HCT116 (cell line): ENCODE measurements around the gene AMZ1. TPM values are rescaled to one million over a fixed set of nuclear protein-coding genes. Genes with fewer than 3 reads are reported as not detected.

Experiments
- ATAC-seq: fragments of 200-7000 bp; cut with Tn5 transposase; 2 replicates; pipeline ENCODE4 v1.9.1; 2020; ENCODE audit warnings: mild to moderate bottlenecking, moderate library complexity
- BruUV-seq: library from RNA; stranded (reverse); fragments of 400-500 nt; replicated peaks from 2 replicates; lab custom pipeline; 2021; lab: Mats Ljungman, UMichigan
- CTCF ChIA-PET: fragments of 300-600 bp; sonication (Branson Sonifier 250); formaldehyde crosslinking; loops from one replicate; lab custom pipeline; 2021; ENCODE audit warnings: antibody characterized with exemption; lab: Charles Lee
- POLR2A ChIA-PET: fragments of 300-600, 350-600 bp; sonication (Branson Sonifier 250); formaldehyde crosslinking; loops from one replicate; lab custom pipeline; 2021; ENCODE audit warnings: antibody characterized with exemption; lab: Charles Lee
- RAD21 ChIA-PET, 2 experiments: fragments of 300-600 bp; sonication (Branson Sonifier 250); formaldehyde crosslinking; loops; one replicate each; lab custom pipeline; 2023; ENCODE audit warnings: low total read pairs in 2 of 2; ENCODE audit not compliant: uncharacterized antibody in 2 of 2, unreplicated experiment in 2 of 2, low non-redundant PET in 1 of 2; lab: Charles Lee
- DNase-seq: peaks from one replicate; pipeline ENCODE4 v3.0.0-alpha.2; 2010; ENCODE audit warnings: low read depth, low spot score
- H2AFZ ChIP-seq: fragments of 200-600 bp; shearing (Covaris generic), sonication (generic); 2 replicates; pipeline ENCODE4 v1.6.1; 2017; ENCODE audit warnings: low read depth, mixed run types, mixed read lengths, antibody characterized with exemption, low read length; ENCODE audit not compliant: poor library complexity, severe bottlenecking
- H3K27ac ChIP-seq: 2 replicates; pipeline ENCODE4 v1.5.1; 2012; ENCODE audit warnings: low read depth, low read length
- H3K27me3 ChIP-seq: fragments of 200-600 bp; sonication (generic); 2 replicates; pipeline ENCODE4 v1.6.1; 2016; ENCODE audit warnings: mixed run types, low read length, mixed read lengths; ENCODE audit not compliant: insufficient read depth
- H3K36me3 ChIP-seq, 2 experiments: fragments of 200-500 bp in 1 of 2; fragments of 200-600 bp in 1 of 2; sonication (Bioruptor generic) in 1 of 2; sonication (generic) in 1 of 2; 2 replicates each; pipeline versions ENCODE4 v1.5.1 to v1.6.1; 2014 to 2016; ENCODE audit warnings: low read length in 2 of 2, inconsistent platforms in 1 of 2, mixed read lengths in 1 of 2, mixed run types in 1 of 2; ENCODE audit not compliant: insufficient read depth in 2 of 2, control insufficient read depth in 1 of 2
- H3K4me1 ChIP-seq, 2 experiments: fragments of 200-600 bp in 1 of 2; sonication (generic) in 1 of 2; 2 replicates each; pipeline versions ENCODE4 v1.5.1 to v1.6.1; 2012 to 2017; ENCODE audit warnings: low read length in 2 of 2, inconsistent platforms in 1 of 2, mild to moderate bottlenecking in 1 of 2, mixed read lengths in 1 of 2, mixed run types in 1 of 2, moderate library complexity in 1 of 2; ENCODE audit not compliant: insufficient read depth in 2 of 2, control insufficient read depth in 1 of 2
- H3K4me2 ChIP-seq: fragments of 200-600 bp; sonication (generic); 2 replicates; pipeline ENCODE4 v1.6.1; 2017; ENCODE audit warnings: mixed run types, low read length, mixed read lengths
- H3K4me3 ChIP-seq, 2 experiments: fragments of 200-600 bp in 1 of 2; sonication (generic) in 1 of 2; replicated peaks in 1 of 2; 2 replicates each; pipeline ENCODE4 v1.5.1; 2011 to 2016; ENCODE audit warnings: low read length in 2 of 2, control low read depth in 1 of 2, low read depth in 1 of 2, mild to moderate bottlenecking in 1 of 2, mixed read lengths in 1 of 2, mixed run types in 1 of 2
- H3K79me2 ChIP-seq: fragments of 200-600 bp; sonication (generic); 2 replicates; pipeline ENCODE4 v1.6.1; 2017; ENCODE audit warnings: mild to moderate bottlenecking, mixed run types, low read length, moderate library complexity, mixed read lengths; ENCODE audit not compliant: insufficient read depth
- H3K9ac ChIP-seq: fragments of 200-600 bp; sonication (generic); 2 replicates; pipeline ENCODE4 v1.6.1; 2016; ENCODE audit warnings: low read length, mixed read lengths
- H3K9me2 ChIP-seq: fragments of 200-600 bp; sonication (generic), shearing (Covaris generic); 2 replicates; pipeline ENCODE4 v1.6.1; 2017; ENCODE audit warnings: mixed run types, mild to moderate bottlenecking, moderate library complexity; ENCODE audit not compliant: insufficient read depth
- H3K9me3 ChIP-seq, 2 experiments: fragments of 200-500 bp in 1 of 2; fragments of 200-600 bp in 1 of 2; sonication (Bioruptor generic) in 1 of 2; sonication (generic) in 1 of 2; 2 replicates each; pipeline ENCODE4 v1.6.1; 2014 to 2017; ENCODE audit warnings: low read length in 2 of 2, mixed read lengths in 2 of 2, inconsistent platforms in 1 of 2, low read depth in 1 of 2, mild to moderate bottlenecking in 1 of 2, mixed run types in 1 of 2, moderate library complexity in 1 of 2; ENCODE audit not compliant: control insufficient read depth in 1 of 2, insufficient read depth in 1 of 2
- H4K20me1 ChIP-seq: fragments of 200-600 bp; sonication (generic), shearing (Covaris generic); 2 replicates; pipeline ENCODE4 v1.6.1; 2017; ENCODE audit warnings: mixed run types, mild to moderate bottlenecking, moderate library complexity; ENCODE audit not compliant: insufficient read depth
- CTCF ChIP-seq, 3 experiments: fragments of 200-600 bp in 1 of 3; sonication (generic) in 1 of 3; IDR thresholded peaks in 2 of 3; conservative IDR thresholded peaks in 1 of 3; 2 replicates each; pipeline ENCODE4 v1.5.1; 2012 to 2017; ENCODE audit warnings: low read depth in 2 of 3, low read length in 2 of 3, antibody characterized with exemption in 1 of 3, borderline replicate concordance in 1 of 3, control low read depth in 1 of 3, mild to moderate bottlenecking in 1 of 3, mixed read lengths in 1 of 3, mixed run types in 1 of 3, moderate library complexity in 1 of 3; ENCODE audit not compliant: insufficient read depth in 1 of 3
- EGR1 ChIP-seq: IDR thresholded peaks from 2 replicates; pipeline ENCODE4 v1.6.1; 2012; ENCODE audit warnings: low read depth
- JUND ChIP-seq: IDR thresholded peaks from 2 replicates; pipeline ENCODE4 v1.6.1; 2012
- POLR2A ChIP-seq: IDR thresholded peaks from 2 replicates; pipeline ENCODE4 v1.7.0; 2011; ENCODE audit warnings: borderline replicate concordance; ENCODE audit not compliant: insufficient read depth, insufficient read length; ENCODE audit errors: extremely low read depth
- RAD21 ChIP-seq: IDR thresholded peaks from 2 replicates; pipeline ENCODE4 v1.6.1; 2012; ENCODE audit warnings: low read depth, mild to moderate bottlenecking
- REST ChIP-seq: IDR thresholded peaks from 2 replicates; pipeline ENCODE4 v1.6.1; 2012; ENCODE audit warnings: low read depth
- SIN3A ChIP-seq: IDR thresholded peaks from 2 replicates; pipeline ENCODE4 v1.6.1; 2012; ENCODE audit warnings: low read depth
- ZFX ChIP-seq: fragments of 450-650 bp; IDR thresholded peaks from 2 replicates; pipeline ENCODE4 v1.6.1; 2017
- ZNF274 ChIP-seq: fragments of 200-500 bp; sonication (Bioruptor generic); IDR thresholded peaks from 2 replicates; pipeline ENCODE4 v1.6.1; 2014; ENCODE audit warnings: mild to moderate bottlenecking, low read depth, low read length, inconsistent platforms
- intact Hi-C: fragments of 100-400 bp; cut with micrococcal nuclease; formaldehyde crosslinking; loops from 2 replicates; pipeline ENCODE4 v1.10.0; 2022
- total RNA-seq: library from RNA; stranded (reverse); gene quantifications from one replicate; pipeline ENCODE4 v1.2.1, GENCODE V29; 2021; ENCODE audit not compliant: unreplicated experiment

Gene AMZ1
- total RNA-seq, 1 experiment from 2014 or later, result not detected

GRCh38 chr7:2640482-2640830 lies 47.5 kb upstream of the AMZ1 start:
- Histone ChIP-seq H3K4me1 (peaks cover 11% of the 10 kb centered on the region in 2 experiments; a peak in 2 of 4 replicates), H3K9ac (no peak overlapping the region), H2AFZ (no peak overlapping the region), H3K79me2 (no peaks in the 10 kb centered on the region)
- TF ChIP-seq SIN3A, result no peak
- no peak for TF ChIP-seq ZFX
- no peak for TF ChIP-seq JUND
- no peak for TF ChIP-seq CTCF (IDR thresholded peaks at IDR 0.05 in 2 of 3, conservative IDR thresholded peaks at IDR 0.05 in 1 of 3; ENCODE audit: borderline replicate concordance in 1 of 3, insufficient read depth in 1 of 3, low read depth in 2 of 3, low read length in 2 of 3)
- TF ChIP-seq RAD21, result no peak
- no peak for TF ChIP-seq ZNF274
- TF ChIP-seq EGR1, result no peak
- TF ChIP-seq POLR2A, result no peak
- TF ChIP-seq REST, result no peak
- TF ChIP-seq, all 23 proteins: peak for 0
- Histone ChIP-seq H3K27ac (no peak overlapping the region), H3K4me3 (no peak overlapping the region), H4K20me1 (no peaks in the 10 kb centered on the region), H3K9me3 (no peaks in the 10 kb centered on the region), H3K9me2 (no peaks in the 10 kb centered on the region), H3K4me2 (no peak overlapping the region), H3K36me3 (no peaks in the 10 kb centered on the region), H3K27me3 (no peaks in the 10 kb centered on the region)
- DNase-seq (no peak), ATAC-seq (no peak)
- CTCF ChIA-PET, result no interaction called here
- intact Hi-C loops, result no loop called here
- RAD21 ChIA-PET, result no interaction called here
- no TSS peak for BruUV-seq
- POLR2A ChIA-PET, result no interaction called here
